Activated CD4-positive, CD25-positive, alpha-beta regulatory T cell treated with anti-CD3 and anti-CD28 coated beads, Interleukin-2, amount 50 U/mL, for 24 hours (primary cell): Measurements from ENCODE around the gene PTBP2.
A peak's percentile ranks its signal among the peaks of the same experiment; 100 is the strongest.

Experiments
- ATAC-seq, 2 donors: fragments of 150-1000 bp; cut with Tn5 transposase; one replicate each; pipeline ENCODE4 v1.10.0; 2021; ENCODE audit warnings: mild to moderate bottlenecking in 1 of 2, moderate library complexity in 1 of 2

The PTBP2 gene

DNA sequence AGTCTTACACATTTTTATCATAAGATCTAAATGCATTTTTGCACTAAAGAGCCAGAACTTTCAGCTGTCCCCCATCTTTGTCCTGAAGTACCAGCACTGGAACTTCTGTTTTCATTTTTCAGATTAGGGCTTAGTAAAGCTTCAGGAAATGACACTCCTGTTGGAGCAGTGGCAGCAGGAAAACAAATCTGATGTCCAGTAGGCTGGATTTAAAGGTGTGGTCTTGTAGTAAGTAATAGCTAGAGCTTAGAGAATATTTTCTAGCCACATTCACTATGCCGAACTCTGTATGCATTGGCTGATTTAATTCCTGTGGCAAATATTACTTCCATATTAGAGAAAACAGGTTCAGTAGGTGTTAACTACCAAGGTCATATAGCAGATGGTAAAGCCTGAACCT, 103.6 kb downstream of the PTBP2 start:
- no peak for ATAC-seq

DNA sequence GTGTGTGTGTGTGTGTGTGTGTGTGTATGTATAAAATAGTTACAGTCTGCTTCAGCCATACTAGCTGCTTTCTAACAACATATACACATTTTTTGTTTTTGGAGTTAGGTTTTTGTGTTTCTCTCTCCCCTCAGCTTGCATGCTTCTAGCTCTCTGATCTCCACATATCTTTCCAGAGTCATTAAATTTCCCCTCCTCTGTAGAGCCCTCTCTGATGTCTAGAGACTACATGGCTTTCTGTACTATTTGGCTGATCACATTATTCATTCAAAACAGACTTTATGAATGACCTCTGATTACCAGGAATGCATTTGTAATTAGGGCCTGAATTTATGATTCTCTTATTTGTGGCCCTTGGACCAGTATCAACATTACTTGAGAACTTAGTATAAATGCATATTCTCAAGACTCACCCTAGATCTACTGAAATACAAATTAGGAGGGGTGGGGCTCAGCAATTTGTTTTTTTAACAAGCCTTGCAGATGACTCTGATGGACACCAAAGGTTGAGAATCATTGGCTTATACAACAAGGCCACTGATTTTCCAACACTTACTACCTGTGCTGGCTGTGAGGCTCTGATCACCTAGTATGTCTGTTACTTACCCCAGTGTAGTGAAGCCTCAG, 104.5 kb downstream of the PTBP2 start:
- no peak for ATAC-seq

DNA sequence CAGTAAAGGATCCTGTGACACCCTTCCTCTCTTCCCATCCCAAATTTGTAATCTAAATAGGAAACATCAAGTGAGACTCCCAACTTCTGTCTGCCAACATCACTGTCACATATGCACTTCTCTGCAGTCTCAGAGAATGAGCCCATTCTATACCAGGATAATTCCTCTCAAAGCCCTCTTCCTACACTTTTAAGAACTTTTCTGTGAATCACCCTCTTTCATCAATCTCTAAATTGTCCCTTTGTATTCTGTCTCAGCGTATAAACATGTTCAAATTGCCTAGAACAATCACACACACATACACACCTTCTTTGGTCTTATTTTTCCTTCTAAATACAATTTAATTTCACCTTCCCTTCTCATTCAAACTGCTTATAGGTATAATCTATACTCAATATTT, 111.8 kb downstream of the PTBP2 start:
- ATAC-seq = no peak

DNA sequence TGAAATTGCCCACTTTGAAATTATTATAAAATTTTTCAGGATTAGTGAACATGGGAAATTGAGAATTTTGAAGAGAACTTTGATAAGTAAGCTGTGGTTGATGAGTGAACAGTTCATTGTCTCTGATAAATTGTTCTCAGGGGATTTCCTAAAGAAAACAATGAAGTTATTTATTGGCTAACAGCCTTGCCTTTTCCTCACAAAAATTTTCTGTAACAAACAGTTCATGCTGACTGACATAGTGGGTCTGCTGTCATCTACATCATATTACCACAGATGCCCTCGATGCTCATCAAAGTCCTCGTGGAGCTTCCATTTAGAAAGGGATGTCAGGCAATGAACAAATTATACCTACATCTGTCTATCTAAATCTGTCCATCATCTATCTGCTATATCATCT, 113.4 kb downstream of the PTBP2 start:
- ATAC-seq = no peak

DNA sequence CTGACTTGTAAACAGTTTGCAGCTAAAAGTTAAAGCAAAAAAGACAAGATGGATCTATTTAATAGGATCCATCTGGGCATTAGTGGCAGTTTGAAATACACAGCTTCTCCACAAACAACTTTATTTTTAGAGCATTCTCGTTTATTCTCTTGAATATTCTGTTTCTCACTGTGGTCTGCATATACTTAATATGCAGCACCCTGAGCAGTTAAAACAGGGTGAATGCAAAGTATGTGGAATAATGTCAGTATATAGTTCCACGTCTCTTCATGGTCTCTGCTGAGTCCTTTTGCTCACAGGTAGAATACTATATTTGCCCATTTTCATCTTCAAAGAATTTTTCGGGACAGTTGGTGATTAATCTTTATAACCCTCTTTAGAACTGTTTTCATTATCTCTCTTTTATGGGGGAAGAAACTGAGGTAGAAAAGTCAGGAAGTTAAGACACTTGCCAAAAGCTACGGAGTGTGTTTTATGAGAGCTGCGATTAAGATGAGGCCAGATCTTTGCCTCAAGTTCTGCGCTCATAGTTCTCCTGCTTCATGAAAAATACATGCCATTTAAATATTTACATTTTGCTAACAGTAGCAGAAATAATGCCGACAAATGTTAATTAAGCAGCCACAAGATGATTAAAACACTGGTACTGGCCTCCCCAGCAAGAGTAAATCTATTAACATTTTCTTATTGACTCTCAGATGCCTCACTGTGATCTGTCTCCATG, 115.6 kb downstream of the PTBP2 start:
- ATAC-seq = no peak

DNA sequence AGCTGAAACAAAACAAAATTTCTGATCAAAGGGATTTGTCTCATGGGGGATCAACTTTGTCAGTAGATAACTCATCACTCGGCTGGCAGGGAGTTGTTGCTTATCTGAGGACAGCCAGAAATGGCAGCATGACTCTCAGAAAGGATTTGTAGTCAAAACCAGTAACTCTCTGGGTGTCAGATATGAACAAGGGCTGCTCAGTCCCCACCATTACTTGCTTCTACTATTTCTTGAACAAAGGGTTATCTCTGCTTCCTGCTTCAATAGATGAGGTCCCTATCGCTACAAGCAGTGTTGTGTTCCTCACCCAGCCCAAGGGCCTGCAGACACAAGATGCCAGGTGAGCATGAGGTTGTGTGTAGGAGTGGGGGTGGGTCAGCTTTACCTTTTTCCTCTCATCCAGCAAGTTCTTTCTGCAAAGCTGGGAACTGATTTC, 116.2 kb downstream of the PTBP2 start:
- no peak for ATAC-seq

DNA sequence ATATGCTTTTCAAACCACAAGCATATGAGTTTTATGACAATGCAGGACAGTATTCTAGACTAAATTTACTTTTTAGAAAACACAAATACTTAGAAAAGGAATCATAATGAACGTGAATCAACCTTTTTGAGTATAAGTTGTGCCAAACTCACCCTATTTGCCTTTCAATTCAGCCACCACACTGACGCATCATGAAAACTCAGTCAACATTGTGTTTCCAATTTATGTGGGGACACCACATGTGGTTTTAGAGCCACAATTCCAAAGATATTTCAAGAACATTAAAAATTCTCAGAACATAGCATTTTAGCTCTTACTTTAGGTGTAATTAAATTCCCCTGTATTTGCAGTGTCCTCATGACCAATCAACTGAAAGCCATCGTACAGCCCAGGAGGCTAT, 118.8 kb downstream of the PTBP2 start:
- ATAC-seq = no peak

DNA sequence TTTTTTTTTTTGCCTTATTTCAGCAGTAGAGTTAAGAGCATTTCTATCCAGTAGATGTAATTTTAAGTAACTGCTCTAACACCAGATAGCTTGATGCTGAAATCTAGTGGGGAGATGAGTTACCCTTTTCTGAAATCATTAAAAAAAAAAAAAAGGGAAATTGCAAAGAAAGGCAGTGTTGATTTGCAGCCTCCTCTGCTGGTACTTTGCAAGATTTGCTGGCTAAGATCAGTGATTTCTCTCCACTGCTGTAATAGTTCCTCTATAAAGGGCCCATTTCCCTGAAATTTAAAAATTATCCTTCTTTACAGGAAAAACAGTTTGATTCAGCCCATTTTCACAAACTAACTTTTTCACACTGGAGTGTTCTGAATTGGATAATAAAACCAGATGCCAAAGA, 120.6 kb downstream of the PTBP2 start:
- no peak for ATAC-seq

DNA sequence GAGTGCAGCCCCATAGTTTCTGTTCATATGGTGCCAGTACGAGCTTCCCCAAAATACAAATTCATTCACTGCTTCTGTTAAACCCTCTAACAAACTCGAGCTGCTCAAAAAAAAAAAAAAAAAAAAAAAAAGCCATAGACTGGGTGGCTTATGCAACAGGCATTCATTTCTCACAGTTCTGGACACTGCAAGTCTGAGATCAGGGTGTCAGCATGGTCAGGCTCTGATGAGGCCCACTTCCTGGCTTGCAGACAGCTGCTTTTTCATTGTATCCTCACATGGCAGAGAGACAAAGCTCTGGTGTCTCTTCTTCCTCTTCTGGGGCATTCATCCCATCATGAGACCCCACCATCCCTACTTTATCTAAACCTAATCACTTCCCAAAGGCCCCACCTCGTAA, 121.6 kb downstream of the PTBP2 start:
- ATAC-seq = no peak

DNA sequence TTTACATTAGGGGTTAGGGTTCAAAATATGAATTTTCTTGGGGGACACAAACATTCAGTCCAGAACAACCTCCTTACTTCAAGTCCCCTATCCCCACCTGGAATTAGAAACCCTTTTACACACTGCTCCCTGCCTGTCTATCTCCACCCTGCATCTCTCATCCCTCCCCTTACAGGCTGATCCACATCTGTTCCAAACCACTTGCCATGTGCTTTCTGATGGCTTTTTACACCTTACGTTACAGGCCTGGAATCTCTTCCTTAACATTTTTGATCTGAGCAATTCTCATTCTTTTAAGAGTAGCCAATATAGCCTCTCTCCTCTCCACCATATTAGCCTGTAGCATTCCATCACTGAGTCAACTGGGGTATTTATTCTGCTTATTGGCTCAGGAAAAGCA, 122.0 kb downstream of the PTBP2 start:
- no peak for ATAC-seq

DNA sequence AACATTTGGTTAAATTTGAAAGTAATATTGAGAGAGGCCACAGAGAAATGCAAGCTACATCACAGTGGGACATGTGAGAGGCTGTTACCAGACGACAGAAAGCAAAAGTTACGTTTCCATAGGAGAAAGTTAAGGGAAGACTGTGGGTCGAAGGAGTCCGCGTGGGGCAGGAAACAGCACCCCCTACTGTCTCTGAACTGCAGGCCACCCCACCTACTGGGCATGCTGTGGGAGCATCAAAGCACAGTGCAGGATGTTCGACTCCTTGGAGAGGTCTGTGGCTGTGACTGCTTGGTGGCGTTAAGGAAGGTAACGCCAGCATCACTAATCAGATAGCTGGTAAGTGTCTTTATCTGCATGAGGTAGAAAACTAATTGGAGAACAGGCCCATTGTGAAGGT, 123.9 kb downstream of the PTBP2 start:
- ATAC-seq = peak; percentile 33 to 38

DNA sequence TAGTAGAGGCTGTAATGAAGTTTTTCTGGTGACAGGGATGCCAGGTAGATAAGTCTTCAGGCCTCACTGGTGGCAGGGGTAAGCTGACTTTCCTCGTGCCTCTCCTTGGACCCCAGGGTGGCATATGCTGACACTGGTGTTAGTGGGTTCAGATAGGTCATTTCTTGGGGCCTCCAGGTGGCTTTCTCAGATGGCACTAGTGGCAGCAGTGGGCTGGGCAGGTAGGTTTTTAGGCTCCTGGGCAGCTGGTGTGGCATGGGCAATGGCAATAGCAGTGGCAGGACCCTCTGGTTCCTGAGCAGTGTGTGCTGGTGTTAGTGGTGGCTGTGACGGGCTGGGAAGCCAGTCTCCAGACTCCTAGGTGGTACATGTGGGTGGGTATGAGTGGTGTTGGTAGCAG, 140.3 kb downstream of the PTBP2 start:
- ATAC-seq = no peak

DNA sequence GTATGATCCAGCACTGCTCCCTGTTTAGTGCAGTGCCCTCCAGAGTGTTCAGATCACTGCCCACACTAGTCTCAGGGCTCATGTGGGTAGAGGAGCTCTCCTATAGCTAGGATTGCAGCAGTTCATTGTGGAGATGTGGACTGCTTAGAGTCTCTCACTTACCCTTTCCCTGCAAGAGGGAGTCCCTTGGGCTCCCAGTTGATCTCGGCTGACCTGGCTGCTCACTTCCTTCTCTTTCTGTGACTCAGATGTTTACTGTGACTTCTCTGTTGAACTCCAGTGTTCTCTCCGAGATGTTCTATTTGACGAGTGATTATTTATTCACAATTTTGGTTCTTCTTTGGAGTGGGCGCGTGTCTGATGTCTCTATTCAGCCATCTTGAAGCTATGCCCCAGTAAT, 141.9 kb downstream of the PTBP2 start:
- ATAC-seq = no peak
